Panc1 (cell line): ENCODE results near the gene MED14.

Experiments used
- CTCF ChIP-seq: fragments of 450-650 bp; IDR thresholded peaks from 2 replicates; pipeline ENCODE4 v1.5.1; 2017; ENCODE audit warnings: mild to moderate bottlenecking
- POLR2AphosphoS5 ChIP-seq: IDR thresholded peaks from 2 replicates; pipeline ENCODE4 v1.6.1; 2012; ENCODE audit warnings: mild to moderate bottlenecking, low read depth, low read length, moderate library complexity
- REST ChIP-seq, 2 experiments: IDR thresholded peaks; 2 replicates each; pipeline ENCODE4 v1.6.1; 2011 to 2012; ENCODE audit warnings: low read depth in 2 of 2, control low read depth in 1 of 2, low read length in 1 of 2, mild to moderate bottlenecking in 1 of 2, moderate library complexity in 1 of 2; ENCODE audit not compliant: insufficient read depth in 1 of 2
- SIN3A ChIP-seq: IDR thresholded peaks from 2 replicates; pipeline ENCODE4 v1.6.1; 2012; ENCODE audit warnings: low read depth, mild to moderate bottlenecking, low read length, moderate library complexity, borderline replicate concordance; ENCODE audit not compliant: insufficient read depth

GRCh38 chrX:40784516-40785151 is 49.3 kb upstream of the MED14 start:
- TF ChIP-seq POLR2AphosphoS5 (no peak), CTCF (no peak), REST (IDR thresholded peaks at IDR 0.05; ENCODE audit: insufficient read depth in 1 of 2, low read depth in 2 of 2, low read length in 1 of 2) (no peak), SIN3A (no peak)
